GM23248 (cell line): ENCODE measurements around the gene MACROD2.

ENCODE experiments used
- EZH2 ChIP-seq: fragments of 200-600 bp; sonication (generic); IDR thresholded peaks from 2 replicates; pipeline ENCODE4 v1.6.1; 2018; ENCODE audit warnings: antibody characterized with exemption, mild to moderate bottlenecking; ENCODE audit not compliant: insufficient read depth, poor library complexity, severe bottlenecking
- EZH2phosphoT487 ChIP-seq: fragments of 200-600 bp; sonication (generic); IDR thresholded peaks from 2 replicates; pipeline ENCODE4 v1.6.1; 2018; ENCODE audit warnings: antibody characterized with exemption, moderate library complexity, mild to moderate bottlenecking, low read depth; ENCODE audit not compliant: insufficient read depth

DNA sequence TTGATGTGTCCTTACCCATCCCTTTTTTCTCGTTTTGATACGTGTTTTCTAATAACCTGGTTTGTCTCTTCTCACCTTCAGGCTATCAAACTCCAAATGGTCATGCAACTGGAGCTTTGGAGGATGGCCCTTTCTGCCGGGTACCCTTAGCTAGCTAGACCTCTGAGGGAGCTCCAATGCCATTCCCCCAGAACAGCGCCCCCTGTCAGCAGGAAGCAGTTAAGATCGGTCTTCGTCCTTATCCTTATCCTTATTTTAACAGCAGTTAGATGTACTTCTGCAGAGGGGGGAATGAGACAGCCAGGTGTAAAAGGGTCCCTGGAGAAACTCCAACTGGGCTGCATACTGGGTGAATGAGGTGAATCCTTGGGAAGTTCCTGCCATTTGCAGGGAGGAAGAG lies 42.1 kb upstream of the MACROD2 start:
- TF ChIP-seq EZH2phosphoT487 (no peak), EZH2 (no peak)
